ENCODE measurements around the gene INTS6.

- TF ChIP-seq ZNF274 (IDR thresholded peaks at IDR 0.05; ENCODE audit: low read depth, low read length) (no peak), YY1 (IDR thresholded peaks at IDR 0.05; ENCODE audit: insufficient read depth, insufficient read length) (no peak), SUZ12 (IDR thresholded peaks at IDR 0.05; ENCODE audit: extremely low read depth, insufficient read depth, insufficient read length) (no peak)
Measured at GRCh38 chr13:51477149-51477548, 24.3 kb upstream of the INTS6 start.
